GM12878 (cell line): Measurements from ENCODE around the gene PCID2. TPM values are rescaled to one million over a fixed set of nuclear protein-coding genes. Genes with fewer than 3 reads are reported as not detected.

ENCODE experiments used
- ATAC-seq: fragments of 200-7000 bp; cut with Tn5 transposase; 3 replicates; pipeline ENCODE4 v1.9.1; 2020; ENCODE audit warnings: mild to moderate bottlenecking, moderate library complexity
- BruUV-seq: library from RNA; stranded (reverse); fragments of 400-500 nt; replicated peaks from 2 replicates; lab custom pipeline; 2021; lab: Mats Ljungman, UMichigan
- CTCF ChIA-PET: fragments of 300-600 bp; sonication (Branson Sonifier 250); formaldehyde crosslinking; extraction: SDS; loops from one replicate; lab custom pipeline; 2021; ENCODE audit warnings: inconsistent platforms; lab: Yijun Ruan, JAX
- POLR2A ChIA-PET: fragments of 350-600 bp; formaldehyde crosslinking; extraction: SDS; loops from one replicate; lab custom pipeline; 2021; ENCODE audit warnings: inconsistent platforms; lab: Charles Lee
- RAD21 ChIA-PET: fragments of 300-600 bp; sonication (Branson Sonifier 250); formaldehyde crosslinking; loops from one replicate; lab custom pipeline; 2023; ENCODE audit warnings: antibody characterized with exemption; ENCODE audit not compliant: unreplicated experiment; lab: Charles Lee
- SMC1A ChIA-PET: fragments of 300-600 bp; sonication (Branson Sonifier 250); formaldehyde crosslinking; loops from one replicate; lab custom pipeline; 2023; ENCODE audit not compliant: unreplicated experiment, uncharacterized antibody; lab: Charles Lee
- DNase-seq: peaks from one replicate; pipeline ENCODE4 v3.0.0-alpha.2; 2011; ENCODE audit warnings: low read depth, low spot score
- FAIRE-seq: peaks from 3 replicates; lab custom pipeline; 2011; peaks lifted over from hg19 to GRCh38; lab: Jason Lieb, UNC
- H2AFZ ChIP-seq: 2 replicates; pipeline ENCODE4 v1.6.0; 2011; ENCODE audit warnings: low read depth, low read length, control low read depth; ENCODE audit not compliant: control insufficient read depth
- H3K27ac ChIP-seq: 2 replicates; pipeline ENCODE4 v1.5.1; 2011; ENCODE audit warnings: control low read depth; ENCODE audit not compliant: control insufficient read depth, insufficient read depth
- H3K27me3 ChIP-seq, 2 experiments: replicated peaks in 1 of 2; 2 replicates each; pipeline versions ENCODE4 v1.6.0 to v1.6.1; 2011; ENCODE audit warnings: low read length in 1 of 2; ENCODE audit not compliant: control insufficient read depth in 2 of 2, insufficient read depth in 2 of 2
- H3K36me3 ChIP-seq, 2 experiments: 2 replicates each; pipeline ENCODE4 v1.5.1; 2011; ENCODE audit warnings: low read length in 1 of 2; ENCODE audit not compliant: control insufficient read depth in 2 of 2, insufficient read depth in 2 of 2
- H3K4me1 ChIP-seq: 2 replicates; pipeline ENCODE4 v1.6.1; 2011; ENCODE audit warnings: mild to moderate bottlenecking, low read length, moderate library complexity, mixed read lengths; ENCODE audit not compliant: control insufficient read depth, insufficient read depth
- H3K4me2 ChIP-seq: 2 replicates; pipeline ENCODE4 v1.6.0; 2011; ENCODE audit warnings: control low read depth; ENCODE audit not compliant: control insufficient read depth, insufficient read depth
- H3K4me3 ChIP-seq: fragments of 200-600 bp; sonication (generic); 2 replicates; pipeline ENCODE4 v1.5.1; 2016
- H3K79me2 ChIP-seq: 2 replicates; pipeline ENCODE4 v1.6.0; 2011; ENCODE audit warnings: low read length; ENCODE audit not compliant: control insufficient read depth, insufficient read depth
- H3K9ac ChIP-seq: 2 replicates; pipeline ENCODE4 v1.8.0; 2011; ENCODE audit warnings: low read length, control low read depth, mixed read lengths; ENCODE audit not compliant: control insufficient read depth, insufficient read depth
- H3K9me3 ChIP-seq: replicated peaks from 3 replicates; pipeline ENCODE4 v1.5.1; 2011; ENCODE audit warnings: mild to moderate bottlenecking, low read length; ENCODE audit not compliant: control insufficient read depth, insufficient read depth
- H4K20me1 ChIP-seq: 2 replicates; pipeline ENCODE4 v1.6.0; 2011; ENCODE audit not compliant: control insufficient read depth, insufficient read depth
- ATF3 ChIP-seq: IDR thresholded peaks from 2 replicates; pipeline ENCODE4 v1.6.1; 2011; ENCODE audit warnings: low read depth, mild to moderate bottlenecking, low read length, moderate library complexity, borderline replicate concordance; ENCODE audit errors: extremely low read depth
- CUX1 ChIP-seq: IDR thresholded peaks from 2 replicates; pipeline ENCODE4 v1.6.1; 2012; ENCODE audit warnings: improper control_type of control experiment, low read depth, low read length; ENCODE audit not compliant: insufficient replicate concordance
- EZH2 ChIP-seq: IDR thresholded peaks from 2 replicates; pipeline ENCODE4 v1.6.1; 2012; ENCODE audit warnings: low read depth, mild to moderate bottlenecking, control low read depth, inconsistent platforms, low read length, borderline replicate concordance; ENCODE audit not compliant: control insufficient read depth
- FOXM1 ChIP-seq: IDR thresholded peaks from 2 replicates; pipeline ENCODE4 v1.6.1; 2012; ENCODE audit warnings: low read depth, mild to moderate bottlenecking, inconsistent platforms, low read length, moderate library complexity
- POU2F2 ChIP-seq: IDR thresholded peaks from 3 replicates; pipeline ENCODE4 v1.6.1; 2011; ENCODE audit warnings: low read depth, mild to moderate bottlenecking, low read length, borderline replicate concordance
- SMARCA5 ChIP-seq: fragments of 450-650 bp; IDR thresholded peaks from 2 replicates; pipeline ENCODE4 v1.6.1; 2017; ENCODE audit warnings: mild to moderate bottlenecking
- ZNF384 ChIP-seq: IDR thresholded peaks from 2 replicates; pipeline ENCODE4 v1.6.1; 2012; ENCODE audit warnings: low read depth, mild to moderate bottlenecking, low read length, improper control_type of control experiment, borderline replicate concordance
- WGBS: methylation state at CpG from one replicate; pipeline ENCODE4 v1.1.6; 2016; ENCODE audit warnings: low lambda C conversion rate; ENCODE audit not compliant: insufficient replicate concordance, insufficient coverage; ENCODE audit errors: missing lambda C conversion rate; 5-methylcytosine and 5-hydroxymethylcytosine counted together
- in situ Hi-C: fragments of 300-500 bp; cut with MboI; formaldehyde crosslinking; loops from 9 replicates; pipeline ENCODE4 v1.14.3; 2018; ENCODE audit warnings: mixed read lengths
- intact Hi-C: fragments of 100-400 bp; cut with micrococcal nuclease; formaldehyde crosslinking; loops from one replicate; pipeline ENCODE4 v1.14.2; 2022; ENCODE audit not compliant: unreplicated experiment
- polyA plus RNA-seq, 11 experiments: library from polyadenylated mRNA; depleted of rRNA in 4 of 11; unstranded in 6 of 11; stranded (reverse) in 5 of 11; fragments of >200 nt; fragmentation: Nextera tagmentation in 4 of 11; fragmentation: Illumina TruSeq in 1 of 11; extraction: Ambion mirVana in 4 of 11; extraction: Trizol in 1 of 11; gene quantifications; 1 replicate in 1 of 11; 2 replicates in 10 of 11; pipeline versions ENCODE4 v1.2.1 to v1.2.3, GENCODE V29; 2011 to 2016; ENCODE audit warnings: inconsistent platforms in 2 of 11, missing spikeins in 2 of 11, low read depth in 1 of 11
- total RNA-seq, 4 experiments: library from RNA; depleted of rRNA in 3 of 4; stranded (reverse); fragments of >200 nt in 3 of 4; fragmentation: Illumina TruSeq in 1 of 4; extraction: Trizol in 1 of 4; gene quantifications; 2 replicates each; pipeline versions ENCODE4 v1.2.1 to v1.2.3, GENCODE V29; 2013 to 2021
- TF ChIP-seq, protein P1 (sequence below): fragments of 450-650 bp; IDR thresholded peaks from 2 replicates; pipeline ENCODE4 v1.6.1; 2017; ENCODE audit warnings: mild to moderate bottlenecking, moderate library complexity
- TF ChIP-seq, protein P2 (sequence below): IDR thresholded peaks from 2 replicates; pipeline ENCODE4 v1.6.1; 2012; ENCODE audit warnings: low read depth, low read length, improper control_type of control experiment

Gene PCID2
- total and polyA plus RNA-seq, 10 of the 15 experiments (the other 5 are each of a cell fraction or from before 2014, with no cell fraction given) = 37.0 to 98.1 (median 58.3) TPM

DNA sequence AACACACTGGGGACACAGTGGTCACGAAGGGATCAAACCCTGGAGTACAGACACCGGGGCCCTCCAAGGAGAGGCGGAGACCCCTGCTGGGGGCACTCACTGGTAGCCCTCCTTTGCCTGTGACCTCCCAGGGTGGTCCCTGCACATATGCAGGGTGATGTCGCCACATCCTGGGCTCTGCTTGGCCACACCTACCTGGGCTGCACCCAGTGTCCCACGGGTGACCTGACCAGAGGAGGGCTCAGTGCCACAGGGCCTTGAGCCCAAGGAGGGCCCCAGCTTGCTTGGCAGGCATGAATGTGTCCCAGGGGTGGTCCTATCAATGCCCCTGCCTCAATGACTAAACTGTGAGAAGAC lies 4.1 kb downstream of the PCID2 start (continued):
- TF ChIP-seq, protein P1, sequence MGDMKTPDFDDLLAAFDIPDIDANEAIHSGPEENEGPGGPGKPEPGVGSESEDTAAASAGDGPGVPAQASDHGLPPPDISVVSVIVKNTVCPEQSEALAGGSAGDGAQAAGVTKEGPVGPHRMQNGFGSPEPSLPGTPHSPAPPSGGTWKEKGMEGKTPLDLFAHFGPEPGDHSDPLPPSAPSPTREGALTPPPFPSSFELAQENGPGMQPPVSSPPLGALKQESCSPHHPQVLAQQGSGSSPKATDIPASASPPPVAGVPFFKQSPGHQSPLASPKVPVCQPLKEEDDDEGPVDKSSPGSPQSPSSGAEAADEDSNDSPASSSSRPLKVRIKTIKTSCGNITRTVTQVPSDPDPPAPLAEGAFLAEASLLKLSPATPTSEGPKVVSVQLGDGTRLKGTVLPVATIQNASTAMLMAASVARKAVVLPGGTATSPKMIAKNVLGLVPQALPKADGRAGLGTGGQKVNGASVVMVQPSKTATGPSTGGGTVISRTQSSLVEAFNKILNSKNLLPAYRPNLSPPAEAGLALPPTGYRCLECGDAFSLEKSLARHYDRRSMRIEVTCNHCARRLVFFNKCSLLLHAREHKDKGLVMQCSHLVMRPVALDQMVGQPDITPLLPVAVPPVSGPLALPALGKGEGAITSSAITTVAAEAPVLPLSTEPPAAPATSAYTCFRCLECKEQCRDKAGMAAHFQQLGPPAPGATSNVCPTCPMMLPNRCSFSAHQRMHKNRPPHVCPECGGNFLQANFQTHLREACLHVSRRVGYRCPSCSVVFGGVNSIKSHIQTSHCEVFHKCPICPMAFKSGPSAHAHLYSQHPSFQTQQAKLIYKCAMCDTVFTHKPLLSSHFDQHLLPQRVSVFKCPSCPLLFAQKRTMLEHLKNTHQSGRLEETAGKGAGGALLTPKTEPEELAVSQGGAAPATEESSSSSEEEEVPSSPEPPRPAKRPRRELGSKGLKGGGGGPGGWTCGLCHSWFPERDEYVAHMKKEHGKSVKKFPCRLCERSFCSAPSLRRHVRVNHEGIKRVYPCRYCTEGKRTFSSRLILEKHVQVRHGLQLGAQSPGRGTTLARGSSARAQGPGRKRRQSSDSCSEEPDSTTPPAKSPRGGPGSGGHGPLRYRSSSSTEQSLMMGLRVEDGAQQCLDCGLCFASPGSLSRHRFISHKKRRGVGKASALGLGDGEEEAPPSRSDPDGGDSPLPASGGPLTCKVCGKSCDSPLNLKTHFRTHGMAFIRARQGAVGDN = no peak
- TF ChIP-seq, protein P2, sequence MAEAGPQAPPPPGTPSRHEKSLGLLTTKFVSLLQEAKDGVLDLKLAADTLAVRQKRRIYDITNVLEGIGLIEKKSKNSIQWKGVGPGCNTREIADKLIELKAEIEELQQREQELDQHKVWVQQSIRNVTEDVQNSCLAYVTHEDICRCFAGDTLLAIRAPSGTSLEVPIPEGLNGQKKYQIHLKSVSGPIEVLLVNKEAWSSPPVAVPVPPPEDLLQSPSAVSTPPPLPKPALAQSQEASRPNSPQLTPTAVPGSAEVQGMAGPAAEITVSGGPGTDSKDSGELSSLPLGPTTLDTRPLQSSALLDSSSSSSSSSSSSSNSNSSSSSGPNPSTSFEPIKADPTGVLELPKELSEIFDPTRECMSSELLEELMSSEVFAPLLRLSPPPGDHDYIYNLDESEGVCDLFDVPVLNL = no peak
- no peak for TF ChIP-seq ZNF384
- TF ChIP-seq FOXM1 = no peak
- no peak for TF ChIP-seq POU2F2

GRCh38 chr13:113203507-113204377 lies 4.7 kb downstream of the PCID2 start:
- BruUV-seq = no TSS peak
- SMC1A ChIA-PET = no interaction called here
- Histone ChIP-seq H3K36me3 (peaks cover 0 to 3% of the 10 kb centered on the region in 2 experiments; a peak in 2 of 4 replicates), H3K4me3 (no peak overlapping the region), H2AFZ (no peak overlapping the region), H4K20me1 (no peaks in the 10 kb centered on the region), H3K79me2 (peaks cover 46% of the 10 kb centered on the region), H3K4me2 (no peak overlapping the region), H3K9ac (no peak overlapping the region), H3K27me3 (no peaks in the 10 kb centered on the region), H3K4me1 (no peaks in the 10 kb centered on the region), H3K9me3 (no peaks in the 10 kb centered on the region), H3K27ac (no peak overlapping the region)
- intact Hi-C loops = loop anchor here (10.0 kb wide), 1 partner anchor 259 kb away; no protein-coding TSS in a partner anchor
- in situ Hi-C loops = no loop called here
- CTCF ChIA-PET = no interaction called here
- POLR2A ChIA-PET = interaction anchor here (1.0 kb wide), 1 partner anchor 19 kb away, joined by 3 read pairs; no protein-coding TSS in a partner anchor
- FAIRE-seq (no peak), ATAC-seq (no peak), DNase-seq (no peak)
- RAD21 ChIA-PET = no interaction called here
- WGBS = 99% methylated on average over 12 of the region's 12 CpGs
- TF ChIP-seq SMARCA5 (no peak), EZH2 (no peak), CUX1 (no peak), ATF3 (no peak)
